Right hindlimb (tissue), 1 donor: ENCODE measurements around the gene INAFM2.

Experiments
- DNase-seq: peaks from one replicate; pipeline ENCODE4 v3.0.0-alpha.2; 2018

Gene INAFM2

DNA sequence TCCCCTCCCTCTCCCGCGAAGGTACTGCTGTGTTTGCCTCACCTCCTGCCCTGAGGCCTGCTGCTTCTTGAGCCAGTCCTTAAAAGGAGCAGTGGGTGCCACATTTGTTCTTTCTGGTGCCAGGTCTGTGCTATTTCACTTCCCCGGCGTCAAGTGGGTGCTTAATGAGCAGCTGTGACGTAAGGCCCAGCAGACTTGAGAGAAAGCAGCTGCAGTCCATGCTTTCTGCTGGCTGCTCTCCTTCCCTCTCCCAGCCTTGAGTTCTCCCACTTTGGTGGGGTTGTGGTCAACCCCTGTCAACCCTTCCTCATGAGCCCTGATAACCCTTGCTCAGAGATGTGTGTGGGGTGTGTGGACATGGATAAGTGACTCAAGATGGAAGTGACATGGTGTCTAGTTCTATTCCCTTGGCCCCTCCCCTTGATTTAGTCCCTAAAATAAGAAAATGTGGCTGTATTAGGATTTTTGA is 6.9 kb downstream of the INAFM2 start:
- DNase-seq, result no peak

DNA sequence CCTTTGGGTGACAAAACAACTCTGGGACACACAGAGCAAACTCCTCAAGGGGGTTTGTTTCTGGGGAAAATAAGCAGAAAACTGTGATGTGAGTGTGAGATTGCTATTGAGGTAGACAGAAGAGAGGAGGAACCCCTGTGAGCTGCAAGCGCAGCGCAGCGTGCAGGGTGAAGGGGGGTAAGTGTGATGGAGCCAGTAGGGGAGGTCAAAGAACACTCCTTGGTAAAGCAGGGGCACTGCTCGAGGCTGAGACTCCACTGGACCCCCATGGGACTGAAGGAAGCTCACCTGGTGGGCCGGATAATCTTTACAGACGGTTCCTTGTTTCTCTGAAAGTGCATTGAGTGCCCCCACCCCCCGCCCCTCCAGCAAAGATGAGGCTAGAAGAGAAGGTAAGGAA is 7.5 kb downstream of the INAFM2 start:
- DNase-seq, result no peak

DNA sequence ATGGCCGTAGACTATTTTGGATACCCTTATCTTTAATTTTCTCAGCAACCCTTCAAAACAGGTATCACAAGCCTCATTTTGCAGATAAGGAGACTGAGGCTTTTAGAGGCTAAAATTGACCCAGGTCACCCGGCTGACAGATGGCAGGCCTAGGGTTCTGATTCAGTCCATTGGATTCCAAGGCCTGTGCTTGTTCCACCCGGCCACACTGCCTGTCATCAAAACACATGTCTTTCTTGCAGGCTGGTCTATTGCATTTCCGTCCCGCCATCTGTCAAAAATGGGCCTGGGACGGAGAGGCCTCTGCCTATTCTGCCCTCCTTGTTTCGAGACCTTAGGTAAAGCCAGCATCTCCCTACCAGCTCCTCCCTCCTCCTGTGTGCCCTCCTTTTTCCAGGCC is 8.1 kb downstream of the INAFM2 start:
- no peak for DNase-seq

DNA sequence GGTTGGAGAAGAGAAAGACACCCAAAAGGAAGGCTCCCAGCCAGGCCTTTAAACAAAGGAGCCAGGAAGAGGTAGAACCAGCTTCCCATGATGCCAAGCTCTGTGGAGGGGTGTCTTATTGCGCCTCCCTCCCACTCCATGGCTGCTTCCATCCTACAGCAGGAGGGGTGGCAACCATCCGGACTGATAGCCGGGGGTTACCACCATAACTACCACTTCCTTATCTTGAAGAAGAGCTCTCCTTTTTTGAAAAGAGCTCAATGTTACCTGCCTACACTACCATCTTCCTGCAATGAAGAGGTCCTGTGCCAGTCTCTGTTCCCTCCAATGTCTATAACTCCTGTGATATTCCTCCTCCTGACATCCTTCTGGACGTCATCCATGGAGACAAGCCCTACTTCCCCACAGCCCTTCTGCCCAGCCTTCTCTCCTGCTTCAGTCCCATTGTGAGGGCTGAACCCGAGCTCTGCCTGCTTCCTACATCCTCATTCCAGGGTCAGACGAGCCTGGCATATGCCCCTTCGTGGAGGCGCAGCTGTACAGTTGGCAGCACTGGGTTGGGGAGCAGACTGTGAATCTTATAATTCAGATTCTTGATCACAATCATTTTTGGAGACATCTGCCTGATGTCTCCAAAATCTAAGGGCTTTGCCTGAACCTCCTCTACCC is 8.8 kb downstream of the INAFM2 start:
- DNase-seq, result no peak

DNA sequence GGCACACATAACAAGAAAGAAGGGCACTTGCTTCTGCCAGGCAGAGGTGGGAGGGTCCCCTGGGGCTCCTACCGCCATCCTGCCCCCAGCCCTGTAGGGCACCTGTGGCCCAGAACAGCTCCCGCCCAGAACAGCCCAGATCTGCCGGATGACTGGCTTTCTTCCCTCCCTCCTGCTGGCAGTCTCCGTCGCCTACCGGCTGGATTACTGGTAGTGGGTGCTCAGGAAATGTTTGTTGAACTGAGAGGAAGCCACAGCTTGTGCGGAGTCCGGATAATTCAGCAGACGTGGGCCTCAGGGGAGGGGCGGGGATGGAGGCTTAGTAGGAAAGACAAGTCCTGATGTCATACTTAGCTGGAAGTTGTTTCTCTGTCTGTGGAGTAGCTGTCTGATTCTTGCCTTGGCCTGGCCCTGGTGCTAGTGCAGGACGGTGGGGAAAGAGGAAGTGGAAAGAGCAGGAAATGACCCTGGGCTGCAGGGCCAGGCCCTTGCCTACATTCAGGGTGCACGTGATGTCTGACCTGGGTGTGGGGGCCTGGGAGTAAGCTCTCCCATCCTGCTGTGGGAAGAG is 10.5 kb downstream of the INAFM2 start:
- peak; percentile 82 for DNase-seq

DNA sequence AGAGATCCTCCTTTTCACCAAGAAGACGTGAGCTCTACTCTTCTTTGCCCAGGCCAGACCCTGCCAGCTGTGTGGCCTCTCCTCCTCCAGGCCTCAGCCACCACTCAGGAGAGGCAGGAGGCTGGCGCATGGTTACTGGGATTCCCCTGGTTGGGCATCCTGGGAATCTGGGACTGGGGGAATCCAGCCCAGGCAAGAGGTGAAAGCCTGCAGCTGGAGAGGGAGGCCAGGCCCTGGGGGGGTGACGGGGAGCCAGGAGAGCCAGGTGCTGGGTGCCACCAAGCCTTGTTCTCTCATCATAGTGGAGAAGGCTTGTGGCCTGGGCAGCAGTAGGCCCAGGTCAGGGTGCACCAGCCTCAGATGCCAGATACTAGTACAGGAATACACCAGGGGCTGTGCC is 11.0 kb downstream of the INAFM2 start:
- DNase-seq, result no peak

DNA sequence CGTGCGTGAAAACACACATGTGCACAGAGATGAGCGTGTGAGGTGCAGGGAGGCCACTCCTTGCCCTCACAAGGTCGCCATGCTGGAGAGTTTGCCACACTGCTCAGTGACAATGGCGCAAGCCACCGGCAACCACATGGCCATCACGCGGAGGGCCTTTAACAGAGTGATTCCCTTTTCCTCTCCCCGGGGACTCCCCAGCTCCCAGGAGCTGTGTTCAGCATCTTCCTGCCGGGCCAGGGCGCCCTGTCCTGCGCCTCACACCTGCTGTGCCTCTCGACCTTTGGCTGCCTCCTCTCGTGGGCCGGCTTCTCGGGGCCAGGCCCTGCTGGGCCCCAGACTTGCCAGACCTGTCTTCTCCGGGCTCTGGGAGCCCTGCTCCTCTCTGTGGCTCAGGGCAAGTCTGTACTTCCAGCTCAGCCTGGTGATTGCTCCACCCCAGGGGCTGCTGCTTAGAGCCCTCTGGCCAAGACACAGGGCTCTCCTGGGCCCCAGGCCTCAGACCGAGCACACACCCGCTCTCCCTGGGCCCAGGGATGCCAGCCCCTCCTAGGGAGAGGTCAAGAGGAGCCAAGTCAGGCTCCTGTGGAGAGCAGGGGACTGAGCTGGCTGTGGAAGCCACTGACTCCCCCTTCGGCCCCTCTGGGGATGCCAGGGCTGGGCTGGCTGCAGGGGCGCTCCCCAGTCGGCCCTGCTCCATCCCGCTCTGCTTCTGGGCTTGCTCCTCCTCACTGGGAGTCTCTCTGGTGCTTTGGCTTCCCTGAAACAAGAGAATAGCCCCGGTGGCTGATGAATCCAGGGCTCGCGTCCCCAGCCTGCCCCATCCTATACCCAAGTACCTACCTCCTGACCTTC is 11.7 kb downstream of the INAFM2 start:
- DNase-seq, result no peak

DNA sequence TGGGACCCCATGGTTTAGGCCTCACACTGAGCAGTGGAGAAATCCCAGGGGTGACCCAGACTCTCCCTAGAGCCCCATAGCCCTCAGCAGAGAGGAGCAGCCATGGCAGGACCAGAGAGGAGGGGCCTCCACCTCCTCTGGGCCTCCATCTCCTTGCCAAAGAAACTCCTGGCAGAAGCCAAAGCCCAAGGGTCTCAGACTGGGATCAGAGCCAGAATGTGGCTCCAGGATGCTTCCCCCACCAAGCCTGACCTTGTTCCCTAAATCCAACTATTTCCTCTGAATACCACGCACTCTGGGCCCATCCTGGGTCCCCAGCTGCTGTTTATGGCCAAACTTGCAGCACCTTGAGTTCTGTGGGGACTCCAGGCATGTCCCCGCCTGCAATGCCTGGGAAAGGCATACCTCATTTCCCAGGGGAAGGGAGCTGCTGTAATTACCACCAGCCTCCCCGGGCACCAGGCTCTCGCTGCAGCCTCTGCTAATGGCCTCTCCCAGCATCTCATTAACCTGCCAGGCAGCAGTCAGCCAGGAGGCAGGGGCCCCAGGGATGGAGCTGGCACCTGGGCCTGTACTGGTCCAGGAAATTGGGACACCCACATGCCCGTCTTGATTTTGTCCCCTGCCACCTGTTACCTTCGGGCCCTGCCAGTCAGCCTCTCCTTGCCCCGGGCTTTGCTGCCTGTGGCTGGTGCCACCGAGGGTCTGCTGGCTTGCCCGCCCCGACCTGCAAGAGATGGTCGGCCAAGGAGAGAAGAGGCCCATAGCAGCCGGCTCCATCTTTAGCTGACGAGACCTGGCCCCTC is 12.6 kb downstream of the INAFM2 start:
- no peak for DNase-seq

DNA sequence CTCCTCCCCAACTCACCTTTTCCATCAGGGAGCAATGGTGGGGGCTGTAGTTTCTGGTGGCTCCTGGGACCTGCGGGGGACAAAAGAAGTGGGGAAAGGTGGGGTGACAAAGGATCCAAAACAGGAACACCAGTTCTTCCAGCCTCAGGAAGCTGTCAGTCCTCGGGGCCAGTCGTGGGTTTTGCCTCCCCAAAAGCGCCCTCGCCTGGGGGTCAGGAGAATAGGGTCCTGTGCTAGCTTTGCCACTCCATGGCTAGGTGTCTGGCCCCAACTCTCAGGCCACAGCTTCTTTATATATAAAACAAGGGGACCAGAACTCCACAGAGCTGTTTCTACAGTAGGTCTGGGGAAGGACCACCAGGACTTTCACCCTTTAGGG is 13.2 kb downstream of the INAFM2 start:
- DNase-seq, result no peak

DNA sequence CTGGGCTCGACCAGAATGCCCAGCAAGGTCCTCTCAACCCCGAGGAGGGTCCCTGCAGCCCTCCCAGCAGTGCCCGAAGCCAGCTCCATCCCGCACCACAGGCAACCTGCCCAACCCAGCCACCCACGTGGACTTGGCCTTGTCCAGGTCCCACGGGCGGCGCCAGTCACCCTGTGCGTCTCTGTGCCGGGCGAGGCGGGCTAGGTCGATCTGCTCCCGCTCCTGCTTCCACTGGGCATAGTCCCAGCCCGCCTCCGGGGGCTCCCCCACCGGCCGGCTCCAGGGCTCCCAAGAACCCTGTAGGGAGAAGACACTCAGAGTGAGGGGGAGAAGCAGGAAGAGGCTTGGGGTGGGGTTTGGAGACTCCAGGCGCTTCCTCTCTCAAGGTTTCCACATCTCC is 14.1 kb downstream of the INAFM2 start:
- DNase-seq, result no peak

DNA sequence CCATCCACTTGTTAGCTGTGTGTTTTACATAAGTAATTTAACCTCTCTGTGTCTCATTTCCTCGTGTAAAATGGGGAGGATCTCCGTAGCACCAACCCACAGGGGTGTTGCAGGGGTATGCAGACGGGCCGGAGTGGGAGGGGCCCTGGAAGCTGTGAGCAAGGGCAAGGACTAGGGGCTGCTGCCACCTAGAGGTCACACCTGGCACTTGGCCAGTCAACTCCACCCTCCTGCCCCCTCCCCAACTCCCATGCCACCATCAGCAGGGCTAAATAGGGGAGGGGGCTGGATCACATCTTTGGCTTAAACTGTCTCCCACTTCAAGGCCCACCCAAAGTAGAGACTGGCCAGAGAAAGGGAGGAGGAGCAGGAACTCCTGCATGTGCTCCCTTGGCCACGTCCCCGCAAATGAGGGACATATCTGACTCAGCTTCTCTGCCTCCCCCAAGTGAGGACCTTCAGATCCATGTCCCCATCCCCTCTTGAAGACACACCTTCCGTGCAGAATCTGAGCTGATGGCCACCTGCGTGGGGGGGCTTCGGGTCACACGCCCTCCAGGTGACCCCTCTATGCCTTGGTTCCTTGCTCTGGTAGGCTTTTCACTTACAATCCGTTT is 14.7 kb downstream of the INAFM2 start:
- peak; percentile 63 for DNase-seq

DNA sequence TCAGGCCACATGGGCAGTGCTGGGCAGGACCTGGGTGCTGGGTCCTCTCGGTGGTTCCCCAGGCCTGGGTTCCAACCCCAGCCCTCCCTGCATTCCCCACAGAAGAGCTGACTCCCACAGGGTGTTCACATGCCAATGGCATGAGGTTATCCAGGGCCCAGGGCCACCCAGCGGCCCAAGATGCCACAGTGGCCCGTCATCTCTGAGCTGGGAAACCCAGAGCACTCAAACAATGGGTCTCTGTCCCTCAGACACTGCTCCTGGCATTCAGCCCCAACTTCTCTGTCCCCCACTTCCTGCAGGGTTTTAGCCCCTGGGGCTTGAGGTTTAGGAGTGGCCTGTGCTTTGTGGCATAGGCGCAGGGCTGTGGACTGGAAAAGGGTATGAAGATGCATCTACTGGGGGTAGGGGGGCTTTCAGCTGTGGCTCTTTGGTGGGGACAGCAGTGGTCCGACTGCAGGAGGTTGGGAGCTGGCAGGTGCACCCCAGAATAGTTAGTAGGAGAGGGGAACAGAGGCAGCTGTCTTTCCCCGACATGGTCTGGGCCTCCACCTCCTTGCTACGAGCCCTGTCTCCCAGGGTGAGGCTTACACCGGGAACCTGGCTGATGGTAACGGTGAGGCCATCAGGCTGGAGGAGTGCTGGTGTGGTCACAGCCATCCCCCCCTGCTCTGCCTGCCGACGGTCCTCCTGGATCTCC is 15.6 kb downstream of the INAFM2 start:
- DNase-seq, result no peak

DNA sequence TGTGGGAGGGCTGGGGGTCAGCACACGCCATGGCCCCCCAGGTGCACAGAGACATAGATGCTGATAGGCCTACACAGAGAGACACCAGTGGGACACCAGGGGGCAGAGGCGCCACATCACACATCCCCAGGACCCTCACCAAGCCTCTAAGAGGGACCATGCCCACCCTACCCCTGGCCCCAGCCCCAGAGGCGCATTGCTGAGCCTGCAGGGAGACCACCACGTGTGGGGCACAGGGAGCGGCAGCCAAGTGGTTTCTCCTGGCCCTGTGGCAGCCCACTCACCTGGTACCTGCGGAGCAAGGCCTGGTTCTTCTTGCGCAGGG is 16.1 kb downstream of the INAFM2 start:
- DNase-seq, result no peak

DNA sequence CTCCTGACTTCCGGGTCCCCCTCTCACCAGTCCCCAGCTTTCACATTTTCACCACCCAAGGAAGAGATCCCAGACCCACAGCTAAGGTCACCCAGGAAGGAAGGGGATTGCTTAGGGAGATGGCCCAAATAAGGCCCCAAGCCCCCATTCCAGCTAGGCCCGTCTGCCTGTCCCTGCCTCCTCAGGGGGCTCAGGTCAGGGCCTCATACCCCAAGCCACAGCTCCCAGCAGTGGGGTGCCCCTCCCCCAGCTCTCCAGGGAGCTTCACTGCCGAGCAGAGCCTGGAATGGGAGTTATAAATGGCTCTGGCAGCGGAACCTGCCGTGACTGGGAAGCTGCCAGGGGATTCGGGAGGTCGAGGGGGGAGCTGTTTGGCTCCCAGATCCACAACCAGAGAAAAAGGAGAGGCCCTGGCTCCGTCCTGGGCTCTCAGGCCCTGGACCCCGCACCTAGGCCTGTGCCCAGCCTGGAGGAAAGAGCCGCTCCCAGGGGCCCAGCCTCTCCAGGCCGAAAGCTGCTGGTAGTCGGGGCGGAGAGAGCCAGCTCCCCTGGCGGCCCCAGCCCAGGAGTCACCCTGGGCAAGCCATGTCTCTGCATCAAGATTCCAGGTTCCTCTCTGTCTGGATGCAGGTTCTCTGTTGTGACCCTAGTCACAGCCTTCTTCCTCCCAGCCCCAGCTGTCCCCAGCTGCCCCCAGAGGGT is 16.7 kb downstream of the INAFM2 start:
- peak; percentile 61 for DNase-seq

DNA sequence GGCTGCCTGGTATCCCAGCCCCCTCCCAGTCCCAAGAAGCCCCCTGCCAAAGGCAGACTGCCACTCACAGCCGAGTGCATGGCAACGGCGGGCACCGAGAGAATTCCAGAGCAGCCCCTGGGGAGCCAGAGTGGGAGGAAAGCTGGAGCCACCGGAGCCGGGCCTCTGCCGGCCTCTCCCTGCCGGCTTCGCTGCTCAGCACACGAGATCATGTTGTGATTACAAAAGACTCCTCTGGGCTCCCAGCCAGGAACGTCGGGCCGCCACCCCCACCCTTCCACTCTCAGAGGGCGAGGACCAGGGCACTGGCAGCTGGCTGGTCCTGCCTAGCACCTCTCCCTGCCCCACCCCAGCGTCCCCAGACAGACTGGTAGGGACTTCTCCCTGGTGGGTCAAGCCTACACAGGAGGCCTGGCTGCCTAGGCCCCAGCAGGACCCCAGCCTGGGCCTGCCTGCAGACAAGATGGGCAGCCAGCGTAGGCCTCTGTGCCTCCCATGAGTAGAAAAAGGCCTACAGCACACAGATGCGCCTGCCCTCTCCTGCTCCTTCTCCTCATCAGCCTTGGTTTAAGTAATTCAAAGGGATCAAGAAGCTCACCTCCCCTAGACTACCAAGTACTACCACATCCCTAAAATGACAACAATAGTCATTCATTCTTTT is 17.4 kb downstream of the INAFM2 start, which contains the start of gene CCDC9B:
Gene CCDC9B, minus strand, starts transcription at position 200 of the 661 bp plus-strand sequence. Its CDS starts 120 bp downstream, at position 80.
- peak; percentile 86 for DNase-seq

DNA sequence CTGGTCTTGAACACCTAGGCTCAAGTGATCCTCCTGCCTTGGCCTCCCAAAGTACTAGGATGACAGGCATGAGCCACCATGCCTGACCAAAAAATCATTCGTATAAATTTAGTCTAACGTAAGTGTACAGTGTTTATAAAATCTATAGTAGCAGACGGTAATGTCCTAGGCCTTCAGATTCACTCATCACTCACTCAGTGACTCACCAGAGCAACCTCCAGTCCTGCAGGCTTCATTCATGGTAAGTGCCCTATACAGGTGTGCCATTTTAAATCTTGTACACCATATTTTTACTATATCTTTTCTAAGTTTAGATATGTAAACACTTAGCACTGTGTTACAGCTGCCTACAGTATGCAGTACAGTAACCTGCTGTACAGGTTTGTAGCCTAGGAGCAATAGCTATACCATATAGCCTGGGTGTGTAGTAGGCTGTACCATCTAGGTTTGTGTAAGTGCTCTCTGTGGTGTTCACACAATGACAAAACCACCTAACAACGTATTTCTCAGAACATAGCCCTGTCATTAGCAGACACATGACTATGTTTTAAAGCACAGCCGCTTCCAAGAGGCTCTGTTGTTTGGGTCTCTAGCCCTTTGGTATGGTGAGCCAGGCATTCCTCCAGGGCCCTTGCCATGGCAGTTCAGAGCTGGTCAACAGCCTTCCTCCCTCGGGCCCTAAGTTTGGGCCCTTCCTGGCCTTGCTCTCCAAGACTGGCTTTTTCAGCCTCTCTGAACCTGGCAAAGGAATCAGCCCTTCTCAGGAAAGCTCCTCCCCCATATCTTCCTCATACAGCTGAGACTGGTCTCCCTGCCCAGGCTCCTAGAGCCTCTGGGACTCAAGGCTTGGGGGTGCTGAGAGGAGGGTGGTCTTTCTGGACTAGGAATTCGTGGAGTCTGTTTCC is 19.2 kb downstream of the INAFM2 start:
- no peak for DNase-seq

DNA sequence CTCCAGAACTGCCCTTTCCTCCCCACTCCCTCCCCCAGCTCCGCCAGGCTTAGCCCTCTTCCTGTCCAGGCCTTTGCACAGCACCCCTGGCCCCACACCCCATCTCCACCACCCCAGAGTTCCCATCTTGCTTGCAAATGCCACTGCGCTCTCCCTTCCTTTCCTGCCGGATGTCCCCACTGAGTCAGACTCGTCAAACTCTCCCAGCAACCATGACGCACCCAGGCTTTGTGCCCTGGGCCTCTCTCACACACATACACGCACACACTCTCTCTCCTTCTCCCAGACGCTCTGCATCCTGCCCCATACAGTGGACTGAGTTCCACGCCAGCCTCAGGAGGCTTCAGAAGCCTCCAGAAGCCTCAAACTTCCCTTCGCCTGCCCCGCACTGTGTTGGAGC is 20.0 kb downstream of the INAFM2 start:
- DNase-seq, result no peak

DNA sequence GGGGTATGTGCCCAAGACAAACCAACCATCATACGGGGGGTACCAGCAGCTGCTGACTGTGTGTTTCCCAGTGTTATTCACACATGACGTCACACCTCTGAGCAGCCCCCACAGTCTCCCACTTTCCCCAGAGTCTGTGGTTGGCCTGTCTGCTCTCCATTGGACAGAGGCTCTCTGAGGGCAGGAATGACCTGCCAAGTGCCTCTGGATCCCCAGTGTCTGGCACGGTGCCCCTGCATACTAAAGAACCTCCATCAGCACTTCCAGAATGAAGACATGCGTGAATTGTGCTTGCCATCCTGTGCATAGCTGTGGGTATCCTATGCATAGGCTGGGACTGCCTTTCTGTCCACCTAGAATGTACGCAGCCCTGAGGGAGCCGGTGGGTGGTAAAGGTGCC is 20.7 kb downstream of the INAFM2 start:
- DNase-seq, result no peak

DNA sequence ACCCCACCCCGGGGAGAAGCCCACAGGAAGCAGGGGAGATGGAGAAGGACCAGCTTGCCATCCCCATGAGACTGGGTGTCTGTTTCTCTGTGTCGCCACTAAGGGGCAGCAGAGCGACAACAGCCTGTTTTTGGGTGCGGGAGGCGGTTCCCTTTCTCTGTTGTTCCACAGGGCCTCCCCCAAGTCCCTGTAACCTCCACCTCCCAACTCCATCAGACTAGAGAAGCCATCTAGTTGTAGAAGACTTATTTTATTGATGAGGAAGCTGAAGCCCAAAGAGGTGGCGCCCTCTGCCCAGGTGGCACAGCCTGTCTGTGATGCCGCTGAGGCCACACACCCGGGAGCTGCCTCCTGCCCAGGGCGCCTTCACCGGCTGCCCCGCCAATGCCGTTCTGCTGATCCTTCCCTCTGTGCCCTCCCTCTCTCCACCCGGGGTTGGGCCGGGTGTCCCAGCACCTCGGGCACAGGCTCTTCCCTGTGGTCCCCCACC is 21.2 kb downstream of the INAFM2 start:
- DNase-seq, result no peak
